ENCODE data around the gene ATRN.
"Not testable (repeated sequence)": the region's sequence is repeated elsewhere in the genome, so short reads cannot be mapped to it uniquely, and the experiment has no call there.

The ATRN gene

GRCh38 chr20:3595541-3595940 lies 124.7 kb downstream of the ATRN start:
- Histone ChIP-seq H2AK5ac (ENCODE audit: low read length) (no peak overlapping the region), H4K12ac (ENCODE audit: low read depth, low read length) (no peak overlapping the region), H3K27me3 (ENCODE audit: insufficient read depth, low read length) (no peaks in the 10 kb centered on the region), H2BK5ac (ENCODE audit: low read depth, low read length, poor library complexity) (no peak overlapping the region), H4K91ac (ENCODE audit: low read depth, low read length) (no peak overlapping the region), H2AFZ (ENCODE audit: insufficient read depth, low read length, poor library complexity) (no peak overlapping the region), H3K14ac (ENCODE audit: low read length) (no peak overlapping the region), H3K23ac (ENCODE audit: low read length) (no peak overlapping the region), H3K9me3 (ENCODE audit: insufficient read depth, low read depth, low read length) (no peaks in the 10 kb centered on the region), H4K8ac (ENCODE audit: low read depth, low read length) (no peak overlapping the region), H3K4ac (ENCODE audit: low read depth, low read length) (no peak overlapping the region), H3K27ac (ENCODE audit: low read depth, low read length) (no peak overlapping the region), H3K9ac (ENCODE audit: low read length) (no peak overlapping the region), H3K4me1 (ENCODE audit: control insufficient read depth in 1 of 2, insufficient read depth in 2 of 2, low read length in 2 of 2) (no peaks in the 10 kb centered on the region), H3K79me1 (ENCODE audit: low read length) (no peaks in the 10 kb centered on the region), H2BK120ac (ENCODE audit: insufficient read depth, low read length, poor library complexity) (no peak overlapping the region), H2BK12ac (ENCODE audit: low read length) (no peak overlapping the region), H3K79me2 (ENCODE audit: control insufficient read depth, insufficient read depth, low read length, poor library complexity) (no peaks in the 10 kb centered on the region), H3K18ac (ENCODE audit: low read length) (no peak overlapping the region), H3K4me2 (ENCODE audit: low read length) (no peak overlapping the region), H3K4me3 (ENCODE audit: low read depth, low read length) (no peak overlapping the region), H3K36me3 (ENCODE audit: control insufficient read depth in 1 of 2, insufficient read depth in 2 of 2, low read length in 2 of 2) (peaks cover 6 to 8% of the 10 kb centered on the region in 2 experiments)
- no peak for DNase-seq
- no CpG with 5 or more reads among the region's 4 CpGs for WGBS (ENCODE audit: extremely low coverage, insufficient coverage, insufficient read length)

GRCh38 chr20:3603108-3603507 lies 132.3 kb downstream of the ATRN start:
- no peak overlapping the region for H4K91ac ChIP-seq (ENCODE audit: low read depth, low read length)
- H2BK5ac ChIP-seq (ENCODE audit: low read depth, low read length, poor library complexity): no peak overlapping the region
- H2BK120ac ChIP-seq (ENCODE audit: insufficient read depth, low read length, poor library complexity): no peak overlapping the region
- H2AFZ ChIP-seq (ENCODE audit: insufficient read depth, low read length, poor library complexity): no peak overlapping the region
- no CpG with 5 or more reads among the region's 2 CpGs for WGBS (ENCODE audit: extremely low coverage, insufficient coverage, insufficient read length)
- no peak overlapping the region for H3K18ac ChIP-seq (ENCODE audit: low read length)
- no peak overlapping the region for H3K4ac ChIP-seq (ENCODE audit: low read depth, low read length)
- H3K79me1 ChIP-seq (ENCODE audit: low read length): no peaks in the 10 kb centered on the region
- no peak overlapping the region for H3K23ac ChIP-seq (ENCODE audit: low read length)
- no peak overlapping the region for H2AK5ac ChIP-seq (ENCODE audit: low read length)
- no peak overlapping the region for H3K14ac ChIP-seq (ENCODE audit: low read length)
- peaks cover 3 to 8% of the 10 kb centered on the region in 2 experiments for H3K36me3 ChIP-seq (ENCODE audit: control insufficient read depth in 1 of 2, insufficient read depth in 2 of 2, low read length in 2 of 2)
- no peak overlapping the region for H3K9ac ChIP-seq (ENCODE audit: low read length)
- H3K27me3 ChIP-seq (ENCODE audit: insufficient read depth, low read length): no peaks in the 10 kb centered on the region
- H3K9me3 ChIP-seq (ENCODE audit: insufficient read depth, low read depth, low read length): peaks cover 2% of the 10 kb centered on the region
- no peak overlapping the region for H4K8ac ChIP-seq (ENCODE audit: low read depth, low read length)
- H3K4me3 ChIP-seq (ENCODE audit: low read depth, low read length): no peak overlapping the region
- no peaks in the 10 kb centered on the region for H3K79me2 ChIP-seq (ENCODE audit: control insufficient read depth, insufficient read depth, low read length, poor library complexity)
- H2BK12ac ChIP-seq (ENCODE audit: low read length): no peak overlapping the region
- no peak overlapping the region for H3K4me2 ChIP-seq (ENCODE audit: low read length)
- no peak overlapping the region for H4K12ac ChIP-seq (ENCODE audit: low read depth, low read length)
- H3K27ac ChIP-seq (ENCODE audit: low read depth, low read length): no peak overlapping the region
- no peak for DNase-seq
- no peaks in the 10 kb centered on the region for H3K4me1 ChIP-seq (ENCODE audit: control insufficient read depth in 1 of 2, insufficient read depth in 2 of 2, low read length in 2 of 2)

GRCh38 chr20:3605386-3605886 lies 134.6 kb downstream of the ATRN start:
- not testable (repeated sequence) for H3K4me1 ChIP-seq (ENCODE audit: control insufficient read depth in 1 of 2, insufficient read depth in 2 of 2, low read length in 2 of 2); H3K14ac ChIP-seq (ENCODE audit: low read length); H4K8ac ChIP-seq (ENCODE audit: low read depth, low read length); H2BK12ac ChIP-seq (ENCODE audit: low read length); H3K79me1 ChIP-seq (ENCODE audit: low read length); H3K9ac ChIP-seq (ENCODE audit: low read length); H3K79me2 ChIP-seq (ENCODE audit: control insufficient read depth, insufficient read depth, low read length, poor library complexity); H2BK120ac ChIP-seq (ENCODE audit: insufficient read depth, low read length, poor library complexity); H3K27me3 ChIP-seq (ENCODE audit: insufficient read depth, low read length); H3K36me3 ChIP-seq (ENCODE audit: control insufficient read depth in 1 of 2, insufficient read depth in 2 of 2, low read length in 2 of 2); H2BK5ac ChIP-seq (ENCODE audit: low read depth, low read length, poor library complexity); H3K18ac ChIP-seq (ENCODE audit: low read length); H4K12ac ChIP-seq (ENCODE audit: low read depth, low read length); H2AFZ ChIP-seq (ENCODE audit: insufficient read depth, low read length, poor library complexity); H4K91ac ChIP-seq (ENCODE audit: low read depth, low read length); H3K4me2 ChIP-seq (ENCODE audit: low read length); H3K4ac ChIP-seq (ENCODE audit: low read depth, low read length); H3K9me3 ChIP-seq (ENCODE audit: insufficient read depth, low read depth, low read length); DNase-seq; H3K4me3 ChIP-seq (ENCODE audit: low read depth, low read length); H2AK5ac ChIP-seq (ENCODE audit: low read length); H3K27ac ChIP-seq (ENCODE audit: low read depth, low read length); H3K23ac ChIP-seq (ENCODE audit: low read length)
- no CpG with 5 or more reads among the region's 4 CpGs for WGBS (ENCODE audit: extremely low coverage, insufficient coverage, insufficient read length)

- H2AFZ ChIP-seq (ENCODE audit: insufficient read depth, low read length, poor library complexity): no peak overlapping the region
- no peak overlapping the region for H3K18ac ChIP-seq (ENCODE audit: low read length)
- H4K8ac ChIP-seq (ENCODE audit: low read depth, low read length): no peak overlapping the region
- H3K9me3 ChIP-seq (ENCODE audit: insufficient read depth, low read depth, low read length): peaks cover 2% of the 10 kb centered on the region
- H2BK120ac ChIP-seq (ENCODE audit: insufficient read depth, low read length, poor library complexity): no peak overlapping the region
- H4K91ac ChIP-seq (ENCODE audit: low read depth, low read length): no peak overlapping the region
- H3K9ac ChIP-seq (ENCODE audit: low read length): no peak overlapping the region
- no peak overlapping the region for H4K12ac ChIP-seq (ENCODE audit: low read depth, low read length)
- H3K23ac ChIP-seq (ENCODE audit: low read length): no peak overlapping the region
- peaks cover 1 to 8% of the 10 kb centered on the region in 2 experiments for H3K36me3 ChIP-seq (ENCODE audit: control insufficient read depth in 1 of 2, insufficient read depth in 2 of 2, low read length in 2 of 2)
- no peak overlapping the region for H2AK5ac ChIP-seq (ENCODE audit: low read length)
- no peak overlapping the region for H3K4me2 ChIP-seq (ENCODE audit: low read length)
- H3K14ac ChIP-seq (ENCODE audit: low read length): no peak overlapping the region
- no peak for DNase-seq
- H3K4ac ChIP-seq (ENCODE audit: low read depth, low read length): no peak overlapping the region
- H3K27me3 ChIP-seq (ENCODE audit: insufficient read depth, low read length): no peaks in the 10 kb centered on the region
- no peak overlapping the region for H2BK5ac ChIP-seq (ENCODE audit: low read depth, low read length, poor library complexity)
- no CpG with 5 or more reads among the region's 3 CpGs for WGBS (ENCODE audit: extremely low coverage, insufficient coverage, insufficient read length)
- H3K27ac ChIP-seq (ENCODE audit: low read depth, low read length): no peak overlapping the region
- H3K4me3 ChIP-seq (ENCODE audit: low read depth, low read length): no peak overlapping the region
- H3K4me1 ChIP-seq (ENCODE audit: control insufficient read depth in 1 of 2, insufficient read depth in 2 of 2, low read length in 2 of 2): no peaks in the 10 kb centered on the region
- no peaks in the 10 kb centered on the region for H3K79me2 ChIP-seq (ENCODE audit: control insufficient read depth, insufficient read depth, low read length, poor library complexity)
- H2BK12ac ChIP-seq (ENCODE audit: low read length): no peak overlapping the region
- no peaks in the 10 kb centered on the region for H3K79me1 ChIP-seq (ENCODE audit: low read length)
Measured at GRCh38 chr20:3606021-3606420, 135.2 kb downstream of the ATRN start.
